Sigmoid colon (tissue), 7 donors: ENCODE measurements around the gene ADRB1. TPM values are rescaled to one million over a fixed set of nuclear protein-coding genes. Genes with fewer than 3 reads are reported as not detected.

ENCODE experiments used
- DNase-seq: peaks from one replicate; pipeline ENCODE4 v3.0.0-alpha.2; 2019
- H3K27ac ChIP-seq, 4 donors: fragments of 200-600 bp; sonication (generic); one replicate each; pipeline ENCODE4 v1.5.1; 2016 to 2019; ENCODE audit warnings: mild to moderate bottlenecking in 1 of 4
- H3K27me3 ChIP-seq, 3 donors: fragments of 200-600 bp; sonication (generic); one replicate each; pipeline ENCODE4 v1.5.1; 2019; ENCODE audit warnings: mild to moderate bottlenecking in 1 of 3
- H3K36me3 ChIP-seq, 4 donors: fragments of 200-600 bp; sonication (generic); one replicate each; pipeline ENCODE4 v1.5.1; 2016 to 2019
- H3K4me1 ChIP-seq, 4 donors: fragments of 200-600 bp; sonication (generic); one replicate each; pipeline ENCODE4 v1.5.1; 2017 to 2019
- H3K4me3 ChIP-seq, 4 donors: fragments of 200-600 bp; sonication (generic); one replicate each; pipeline ENCODE4 v1.5.1; 2017 to 2019; ENCODE audit warnings: mild to moderate bottlenecking in 2 of 4, moderate library complexity in 1 of 4
- H3K9me3 ChIP-seq, 4 donors: fragments of 200-600 bp in 3 of 4; sonication (generic) in 3 of 4; one replicate each; pipeline versions ENCODE4 v1.5.1 to v1.6.1; 2013 to 2019
- CTCF ChIP-seq, 4 experiments: fragments of 450-650 bp in 3 of 4; fragments of 200-600 bp in 1 of 4; IDR thresholded peaks; one replicate each; pipeline ENCODE4 v1.5.1; 2016 to 2019; ENCODE audit warnings: antibody characterized with exemption in 4 of 4, mild to moderate bottlenecking in 3 of 4, moderate library complexity in 2 of 4
- EP300 ChIP-seq, 4 donors: sonication (generic); formaldehyde crosslinking; IDR thresholded peaks; one replicate each; pipeline ENCODE4 v1.6.1; 2017; ENCODE audit warnings: antibody characterized with exemption in 4 of 4
- POLR2A ChIP-seq, 2 donors: fragments of 450-650 bp; IDR thresholded peaks; one replicate each; pipeline ENCODE4 v1.6.1; 2016; ENCODE audit warnings: antibody characterized with exemption in 2 of 2, mild to moderate bottlenecking in 2 of 2, moderate library complexity in 2 of 2
- POLR2AphosphoS5 ChIP-seq, 4 donors: sonication (generic); formaldehyde crosslinking; IDR thresholded peaks; one replicate each; pipeline ENCODE4 v1.6.1; 2017; ENCODE audit warnings: antibody characterized with exemption in 4 of 4
- WGBS, 2 donors: extraction: QIAGEN DNeasy Blood & Tissue Kit; methylation state at CpG; one replicate each; pipeline ENCODE4 v1.1.7; 2013; 5-methylcytosine and 5-hydroxymethylcytosine counted together
- intact Hi-C: fragments of 100-400 bp; cut with DNase I; formaldehyde crosslinking; loops from one replicate; pipeline ENCODE4 v1.15.1; 2023
- polyA plus RNA-seq, 3 donors: library from polyadenylated mRNA; stranded (reverse); fragments of 200-250 nt; gene quantifications; one replicate each; pipeline ENCODE4 v1.2.3, GENCODE V29; 2013
- total RNA-seq, 4 donors: library from RNA; depleted of rRNA; stranded (reverse); fragments of >200 nt; gene quantifications; one replicate each; pipeline ENCODE4 v1.1.0, GENCODE V29; 2016
- donor health status: healthy with polysubstance abuse.
- donor health status: Bipolar disorder and iron deficiency.
- donor health status: healthy.

ADRB1 gene
- total and polyA plus RNA-seq, 7 donors: 0.23 to 34.5 (median 1.4) TPM

- H3K27ac ChIP-seq: no peak overlapping the region
- H3K27me3 ChIP-seq: peaks cover 0 to 8% (median 0%) of the 10 kb centered on the region in 3 donors
- 63 to 84% methylated on average over 13 of the region's 13 CpGs for WGBS, 2 donors
- no peaks in the 10 kb centered on the region for H3K36me3 ChIP-seq
- no peaks in the 10 kb centered on the region for H3K9me3 ChIP-seq
- H3K4me3 ChIP-seq: no peak overlapping the region
- intact Hi-C loops: loop anchor here (5.0 kb wide), 1 partner anchor 48 kb away; no protein-coding TSS in a partner anchor
- peaks cover 0 to 6% (median 4%) of the 10 kb centered on the region in 4 donors for H3K4me1 ChIP-seq
- no peak for TF ChIP-seq POLR2A (IDR thresholded peaks at IDR 0.05)
- no peak for TF ChIP-seq EP300 (IDR thresholded peaks at IDR 0.05)
- TF ChIP-seq CTCF (IDR thresholded peaks at IDR 0.05): no peak
- no peak for TF ChIP-seq POLR2AphosphoS5 (IDR thresholded peaks at IDR 0.05)
- no peak for DNase-seq
Measured at GRCh38 chr10:114095559-114096337, 52.1 kb downstream of the ADRB1 start.

Other genes with a start within 250 kb of the ADRB1 start
- 1 to 10 TPM; 4.8 to 7.5 (median 4.9) TPM for gene DCLRE1A, start 189.8 kb upstream of the ADRB1 start, total RNA-seq
- gene DCLRE1A, start 189.8 kb upstream of the ADRB1 start, polyA plus RNA-seq: 1 to 10 TPM; 3.0 to 4.1 (median 3.5) TPM
- 10 to 100 TPM; 31.0 to 67.8 (median 41.3) TPM for gene NHLRC2, start 189.2 kb upstream of the ADRB1 start, total RNA-seq
- gene NHLRC2, start 189.2 kb upstream of the ADRB1 start, polyA plus RNA-seq: 1 to 10 TPM; 2.4 to 4.9 (median 2.5) TPM
- 10 to 100 TPM; 17.6 to 27.1 (median 23.9) TPM for gene CCDC186, start 130.3 kb downstream of the ADRB1 start, total RNA-seq
- gene CCDC186, start 130.3 kb downstream of the ADRB1 start, polyA plus RNA-seq: 10 to 100 TPM in 1 of 3 donors, 1 to 10 TPM in 2; 9.6 to 16.0 (median 9.9) TPM
- under 1 TPM in 3 of 4 donors, not detected in 1; under 0.01 to 0.28 (median 0.16) TPM for gene TDRD1, start 135.5 kb downstream of the ADRB1 start, total RNA-seq
- under 1 TPM in 1 of 3 donors, not detected in 2; 0.17 TPM for gene TDRD1, start 135.5 kb downstream of the ADRB1 start, polyA plus RNA-seq
- under 1 TPM in 2 of 4 donors, not detected in 2; 0.36 to 0.55 TPM for gene VWA2, start 195.4 kb downstream of the ADRB1 start, total RNA-seq
- 1 to 10 TPM in 1 of 3 donors, under 1 TPM in 1, not detected in 1; 0.23 to 1.3 TPM for gene VWA2, start 195.4 kb downstream of the ADRB1 start, polyA plus RNA-seq